Activated gamma-delta T cell treated with Interleukin-2 at 50 U/mL for 16 hours (primary cell): ENCODE results near the gene MPRIP.

Source experiments
- DNase-seq: peaks from one replicate; pipeline ENCODE4 v3.0.0-alpha.2; 2020

The MPRIP gene

DNA sequence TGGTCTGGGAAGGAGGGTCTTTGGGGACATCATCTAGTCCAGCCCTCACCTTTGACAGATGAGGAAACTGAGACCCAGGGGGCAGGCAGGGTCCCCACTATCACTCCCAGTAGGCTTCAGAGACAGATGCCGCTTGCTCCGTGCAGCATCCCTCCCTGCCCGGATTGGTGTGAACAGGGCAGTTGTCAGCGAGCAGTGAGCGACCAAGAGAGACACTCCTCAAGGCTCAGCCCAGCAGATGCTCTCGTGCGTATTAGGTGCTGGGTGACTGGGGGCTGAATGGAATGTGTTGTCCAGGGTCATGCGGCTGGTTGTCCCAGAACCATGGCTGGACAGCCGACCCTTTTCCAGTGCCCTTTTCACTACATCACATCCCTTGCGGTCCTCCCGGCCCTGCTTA, 49.0 kb downstream of the MPRIP start:
- DNase-seq = no peak

DNA sequence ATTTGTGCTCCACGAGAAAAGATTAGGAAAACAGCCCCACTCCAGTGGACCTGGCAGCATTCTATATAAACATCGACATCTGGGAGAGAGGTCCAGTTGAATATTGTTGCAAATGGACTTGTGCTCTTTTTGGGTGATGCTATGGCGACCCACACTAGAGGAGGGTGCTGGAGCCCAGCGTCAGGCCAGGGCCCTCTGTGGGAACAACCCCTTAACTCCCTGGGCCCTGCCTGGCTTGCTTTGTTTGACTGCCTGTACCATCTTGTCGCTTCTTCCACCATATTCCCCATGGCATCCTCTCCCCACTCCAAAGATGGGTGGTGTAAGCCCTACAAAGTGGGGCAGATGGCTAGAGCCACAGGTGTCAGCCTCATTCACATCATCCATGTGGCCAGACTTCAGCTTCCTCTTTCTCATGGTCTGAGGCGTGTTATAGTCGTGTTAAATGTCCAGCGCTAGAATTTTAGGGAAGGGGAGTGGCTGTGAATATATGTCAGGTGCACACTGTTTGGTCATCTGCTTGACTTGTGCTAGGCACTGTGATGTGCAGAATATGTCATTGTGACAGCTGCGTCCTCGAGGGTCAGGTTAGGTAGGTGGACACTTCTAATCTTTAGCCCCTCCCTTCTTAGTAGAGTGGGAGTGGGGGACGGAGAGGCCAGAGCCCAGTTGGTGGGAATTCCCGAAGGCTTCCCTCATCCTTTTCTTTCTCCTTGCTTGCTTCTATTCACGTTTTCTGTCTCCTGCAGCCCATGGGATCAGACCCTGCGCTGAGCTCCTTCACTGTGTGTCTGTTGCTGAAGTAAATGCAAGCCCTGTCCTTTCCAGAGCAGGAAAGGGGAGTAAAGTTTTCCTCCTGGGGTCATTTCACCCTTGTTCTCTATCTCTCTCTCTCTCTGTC, 49.8 kb downstream of the MPRIP start:
- no peak for DNase-seq

DNA sequence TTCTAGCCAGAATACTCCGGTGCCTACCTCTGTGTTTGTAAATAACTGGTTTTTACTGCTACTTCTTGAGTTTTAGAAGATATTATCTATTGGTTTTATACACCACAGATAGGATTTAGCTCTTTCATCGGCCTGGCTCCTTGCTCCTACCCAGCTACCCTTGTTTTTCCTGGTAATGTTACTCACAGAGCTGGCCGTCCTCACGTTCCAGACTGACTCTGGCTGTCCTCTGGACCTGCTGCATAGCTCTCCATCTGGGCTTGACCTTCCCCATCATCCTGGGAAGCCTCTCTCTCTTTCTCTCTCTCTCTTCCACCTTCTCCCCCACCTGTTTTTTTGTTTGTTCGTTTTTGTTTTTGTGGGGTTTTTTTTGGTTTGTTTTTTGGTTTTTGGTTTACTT, 51.5 kb downstream of the MPRIP start:
- no peak for DNase-seq

DNA sequence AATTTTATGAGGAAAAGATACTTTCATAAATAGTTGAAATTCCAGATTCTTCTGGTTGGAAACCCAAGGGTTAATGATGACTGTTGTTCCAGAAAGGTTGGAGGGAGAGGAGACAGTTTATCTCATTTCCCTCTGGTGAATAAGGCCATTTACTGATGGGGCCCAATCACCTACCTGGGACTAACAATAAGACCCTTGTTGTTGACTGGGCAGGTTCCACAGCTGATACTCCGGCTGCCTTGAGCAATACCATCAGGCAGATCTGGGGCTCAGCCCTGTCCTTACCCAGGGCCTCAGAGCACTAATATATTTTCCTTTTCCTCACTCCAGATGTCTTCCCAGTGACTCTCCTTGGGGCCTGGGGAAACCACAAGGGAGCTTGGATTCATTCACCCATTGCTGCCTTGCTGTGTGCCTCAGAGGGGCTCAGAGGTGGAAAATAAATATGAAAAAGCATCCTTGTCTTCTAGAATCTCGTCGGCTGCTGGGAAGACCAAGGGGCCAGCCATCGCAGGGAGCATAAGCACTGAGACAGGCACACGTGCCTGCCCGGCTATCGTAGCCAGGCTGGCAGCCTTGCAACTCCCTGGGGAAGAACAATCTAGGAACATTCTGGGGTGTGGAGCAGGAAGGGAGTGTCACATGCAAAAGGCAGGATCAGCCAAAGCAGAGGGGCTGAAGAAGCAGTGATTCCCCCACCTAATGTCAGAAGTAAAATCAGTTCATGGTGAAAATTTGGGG, 54.4 kb downstream of the MPRIP start:
- no peak for DNase-seq

DNA sequence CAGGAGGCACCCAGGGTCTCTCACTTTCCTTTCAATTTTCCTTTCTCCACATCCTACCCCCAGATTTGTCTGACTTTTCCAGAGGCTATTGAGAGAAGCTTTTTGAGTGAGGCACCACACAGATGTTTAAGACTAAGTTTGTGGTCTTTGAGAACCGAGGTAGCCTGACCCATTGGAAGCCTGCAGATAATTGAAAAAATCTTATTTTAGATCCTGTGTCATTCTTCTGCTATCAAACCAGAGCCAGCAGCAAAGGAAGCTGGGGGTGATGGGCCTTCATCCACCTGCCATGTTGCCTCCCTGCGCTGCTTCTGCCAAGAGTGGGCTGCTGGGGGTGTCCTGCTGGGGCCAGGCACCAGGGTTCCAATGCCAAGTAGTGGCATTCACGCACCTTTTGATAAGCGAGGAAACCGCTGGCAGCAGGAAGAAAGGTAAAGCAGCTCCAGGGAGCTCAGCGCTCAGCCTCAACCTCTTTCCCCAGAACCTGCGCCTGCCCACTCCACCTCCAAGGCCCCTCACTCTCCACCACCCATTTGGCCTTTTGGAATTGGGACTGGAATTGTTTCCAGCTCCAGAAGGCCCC, 55.6 kb downstream of the MPRIP start:
- DNase-seq = no peak

DNA sequence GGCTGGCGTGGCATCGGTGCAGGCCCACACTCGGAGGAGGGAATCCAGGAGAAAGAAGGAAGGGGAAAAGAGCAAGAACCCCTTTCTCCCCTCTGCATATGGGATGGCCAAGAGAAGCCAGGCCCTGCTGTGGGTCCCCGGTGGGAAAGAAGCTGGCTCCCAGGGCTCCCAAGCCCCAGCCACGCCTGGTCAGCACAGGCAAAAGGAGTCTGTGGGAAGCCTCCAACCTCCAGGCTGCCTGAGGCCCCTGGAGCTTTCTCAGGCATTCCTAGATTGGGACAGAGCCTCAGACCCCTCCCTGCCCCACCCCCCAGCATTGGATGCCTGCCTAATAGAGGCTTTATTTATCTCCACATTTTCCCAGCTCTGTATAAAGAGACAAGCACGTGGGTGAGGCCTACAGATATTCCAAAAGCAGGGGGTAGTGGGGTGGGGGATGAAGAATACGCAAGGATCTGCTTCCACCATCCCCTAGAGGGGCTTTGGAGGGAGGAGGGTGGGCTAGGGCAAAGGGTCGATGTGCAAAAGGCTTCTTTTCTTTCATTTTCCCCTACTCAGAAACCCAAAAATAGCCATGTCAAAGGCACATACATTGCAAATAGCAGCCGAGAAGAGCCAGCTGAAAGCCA, 56.4 kb downstream of the MPRIP start:
- DNase-seq = no peak

DNA sequence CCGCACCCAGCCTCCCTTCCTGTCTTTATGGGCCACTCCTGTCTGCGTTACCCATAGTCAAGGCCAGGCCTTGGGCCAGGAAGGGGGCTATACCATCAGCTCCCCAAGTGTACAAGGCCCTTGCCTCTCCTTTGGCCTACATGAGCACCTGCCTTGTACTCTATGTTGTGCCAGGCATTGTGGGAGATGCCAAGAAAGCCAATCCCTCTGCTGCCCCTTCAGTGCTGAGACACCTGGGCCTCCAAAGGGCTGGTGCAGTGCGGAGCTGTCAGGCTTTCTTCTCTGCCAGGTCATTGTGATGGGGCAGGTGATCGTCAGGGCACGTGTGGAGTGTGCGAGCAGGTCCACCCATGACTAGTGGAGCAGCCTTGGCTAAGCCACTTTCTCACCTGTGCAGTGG, 59.9 kb downstream of the MPRIP start:
- DNase-seq = no peak

DNA sequence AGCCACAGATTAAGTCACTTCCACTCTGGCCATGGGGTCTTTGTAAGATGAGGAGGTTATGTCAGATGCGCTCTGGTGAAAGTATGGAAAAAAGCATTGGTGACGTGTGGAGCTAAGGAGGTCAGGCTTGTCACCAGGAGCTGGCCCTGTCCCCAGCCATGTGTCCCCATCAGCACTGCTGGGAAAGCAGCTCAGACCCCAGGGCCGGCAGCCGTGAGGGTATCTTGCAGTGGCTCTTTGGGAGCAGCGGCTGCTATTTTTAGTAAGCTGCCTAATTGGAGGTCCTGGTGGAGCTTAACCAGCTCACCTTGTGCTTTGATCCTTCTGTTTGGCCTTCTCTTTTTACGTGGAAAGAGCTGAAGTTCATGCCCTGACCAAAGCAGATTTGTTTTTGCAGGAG, 60.9 kb downstream of the MPRIP start:
- DNase-seq = no peak

DNA sequence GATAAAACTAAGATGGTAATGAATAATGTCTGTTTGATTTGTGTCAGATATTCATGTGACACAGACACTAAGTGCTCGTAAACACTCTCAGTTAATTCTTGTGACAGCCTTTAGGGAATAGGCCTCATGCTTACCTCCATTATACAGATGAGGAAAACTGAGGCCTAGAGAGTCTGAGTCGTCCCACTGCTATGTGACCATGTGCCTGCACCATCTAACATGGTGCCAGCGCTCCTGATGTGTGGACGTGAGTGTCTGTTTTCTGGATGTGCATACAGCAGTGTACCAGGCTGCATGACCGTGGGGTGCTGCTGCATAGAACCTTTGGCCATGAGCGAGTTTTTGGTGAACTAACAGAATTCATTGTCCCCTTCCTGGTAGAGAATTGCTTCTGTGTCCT, 61.8 kb downstream of the MPRIP start:
- DNase-seq = no peak

DNA sequence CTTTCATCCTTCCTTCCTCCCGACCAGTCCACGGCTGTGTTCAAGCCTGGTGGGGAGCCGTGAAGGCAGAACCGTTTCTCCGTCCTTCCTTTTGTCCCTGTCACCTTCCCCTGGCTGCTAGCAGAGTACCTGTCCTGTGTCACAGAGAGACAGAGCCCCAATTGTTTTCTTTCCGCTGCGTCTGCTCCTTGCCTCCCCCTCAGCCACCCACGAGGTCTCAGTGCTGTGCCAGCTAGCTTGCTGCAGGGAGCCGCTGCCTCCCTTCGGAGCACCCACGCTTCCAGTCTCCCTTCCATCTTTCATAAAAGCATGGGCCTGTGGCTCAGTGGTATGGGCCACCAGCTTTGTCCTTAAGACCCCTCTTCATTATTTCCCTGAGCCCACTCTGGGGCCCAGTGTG, 62.2 kb downstream of the MPRIP start:
- DNase-seq = no peak

DNA sequence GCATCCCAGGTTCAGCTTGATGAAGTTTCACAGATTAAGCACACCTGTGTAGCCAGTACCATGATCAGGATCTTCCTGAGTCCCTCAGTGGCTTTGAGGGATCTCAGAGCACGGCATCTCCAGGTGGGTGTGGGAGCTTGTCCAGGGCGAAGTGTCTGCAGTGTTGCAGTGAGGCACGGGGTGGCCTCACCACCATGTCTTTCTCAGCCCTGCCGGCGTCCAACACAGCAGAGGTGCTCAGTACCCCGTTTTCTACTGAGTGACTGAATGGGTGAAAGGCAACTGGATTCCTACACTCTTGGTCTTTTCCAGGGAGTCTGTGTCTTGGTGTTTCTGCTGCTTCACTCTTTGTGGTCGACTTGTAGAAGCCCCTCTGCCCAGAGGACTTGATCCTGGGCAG, 63.7 kb downstream of the MPRIP start:
- DNase-seq = no peak

DNA sequence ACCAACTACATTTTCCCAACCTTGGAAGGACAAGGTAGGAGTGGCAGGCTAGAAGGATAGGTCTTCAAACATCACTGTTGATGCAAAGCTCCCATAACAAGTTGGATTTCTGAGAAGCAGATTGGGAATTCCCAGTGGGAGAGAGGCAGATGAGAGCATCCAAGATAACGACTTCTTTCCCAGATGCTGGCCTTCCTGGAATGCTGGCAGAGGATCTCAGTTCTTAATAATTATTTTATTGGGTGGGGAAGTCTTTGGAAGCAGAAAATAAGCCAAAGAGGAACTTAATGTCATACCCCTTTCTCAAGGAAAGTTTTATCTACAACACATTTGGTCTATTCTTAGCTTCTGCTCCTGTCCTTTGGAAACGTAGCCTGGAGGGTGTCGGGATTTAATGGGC, 64.5 kb downstream of the MPRIP start:
- no peak for DNase-seq

DNA sequence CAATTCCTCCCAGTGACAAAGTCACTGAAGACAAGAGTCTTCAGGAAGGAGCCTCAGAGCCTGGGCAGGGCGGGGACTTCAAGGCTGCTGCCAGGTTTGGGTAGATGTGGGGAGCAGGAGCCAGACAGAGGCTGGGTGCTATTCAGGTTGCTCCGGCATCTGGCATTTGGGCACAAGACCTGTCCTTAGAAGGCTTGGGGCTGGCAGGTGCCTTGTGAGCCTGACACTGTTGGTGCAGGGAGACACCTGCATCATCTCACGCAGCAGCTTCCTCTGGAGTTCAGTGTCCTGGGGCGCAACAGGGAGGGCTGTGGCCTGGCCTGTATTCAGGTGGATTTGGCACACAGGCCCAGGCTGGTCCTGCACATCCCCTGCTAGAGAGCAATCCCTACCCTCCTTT, 65.0 kb downstream of the MPRIP start:
- no peak for DNase-seq

DNA sequence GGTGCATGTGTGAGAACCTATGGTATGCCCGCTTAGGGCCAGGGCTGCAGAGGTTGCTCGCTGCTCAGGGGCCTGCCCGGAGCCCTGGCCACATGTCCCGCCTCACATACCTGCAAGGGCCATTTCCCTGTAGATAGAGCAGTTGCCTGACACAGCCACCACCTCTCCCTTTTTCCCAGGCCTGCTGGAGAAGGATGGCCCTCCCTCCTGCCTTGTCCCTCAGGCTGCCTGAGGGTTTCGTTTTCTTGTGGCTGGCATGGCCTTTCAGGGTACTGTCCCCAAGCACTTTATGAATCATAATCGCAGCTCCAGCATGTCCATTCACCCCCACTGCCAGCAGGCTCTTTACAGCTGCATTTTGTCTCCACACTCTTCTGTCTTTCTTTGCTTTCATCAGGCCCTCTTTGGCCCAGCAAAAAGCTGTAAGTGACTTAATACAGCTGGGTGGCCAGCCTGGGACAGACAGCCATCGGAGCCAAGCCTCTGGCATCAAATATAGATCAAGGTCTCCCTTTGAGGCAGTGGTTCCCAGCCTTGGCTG, 65.7 kb downstream of the MPRIP start:
- DNase-seq = no peak

DNA sequence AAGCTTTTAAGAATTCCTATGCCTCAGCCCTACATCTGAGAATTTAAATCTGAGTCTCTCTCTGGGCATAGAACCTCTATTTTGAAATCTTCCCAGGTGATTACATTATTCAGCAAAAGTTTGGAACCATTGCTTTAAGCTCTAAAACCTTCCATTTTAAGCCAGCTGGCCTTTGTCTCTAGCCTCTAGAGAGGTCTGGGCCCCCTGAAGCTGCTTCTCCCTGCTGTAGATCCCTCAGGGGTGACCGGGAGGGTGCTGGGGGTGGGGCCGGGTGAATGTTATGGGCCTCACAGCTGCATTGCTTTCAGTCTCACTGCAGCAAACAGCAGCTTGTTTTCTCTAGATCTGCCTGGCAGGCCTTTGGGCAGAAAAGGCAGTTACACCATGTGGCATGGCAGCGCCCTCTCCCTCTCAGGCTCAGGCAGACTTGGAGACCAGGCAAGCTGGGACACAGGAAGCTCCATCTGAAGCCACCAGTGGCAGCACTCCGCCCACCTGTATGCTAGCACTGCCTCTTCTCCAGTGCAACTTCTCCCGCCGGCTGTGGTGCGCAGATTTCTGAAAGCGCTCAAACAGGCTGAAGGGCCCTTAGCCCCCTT, 66.3 kb downstream of the MPRIP start:
- DNase-seq = no peak

DNA sequence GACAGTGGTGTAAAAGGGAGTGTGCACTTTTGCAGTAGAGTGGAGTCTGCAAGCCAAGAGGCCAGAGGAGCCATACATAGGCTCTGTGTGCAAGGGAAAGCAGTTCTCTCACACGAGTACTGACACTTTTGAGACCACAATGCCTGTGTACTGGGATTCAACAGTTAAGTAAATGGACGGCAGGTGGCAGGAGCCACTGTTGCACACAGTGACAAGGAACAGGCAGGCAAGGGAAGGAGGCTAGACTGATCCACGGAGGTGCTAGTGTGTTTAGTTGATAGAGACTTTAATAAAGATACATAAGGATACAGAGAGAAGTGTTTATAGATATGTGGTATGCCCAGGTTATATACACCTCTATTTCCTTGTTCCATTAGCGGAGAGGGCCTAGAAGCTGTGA, 67.0 kb downstream of the MPRIP start:
- no peak for DNase-seq

DNA sequence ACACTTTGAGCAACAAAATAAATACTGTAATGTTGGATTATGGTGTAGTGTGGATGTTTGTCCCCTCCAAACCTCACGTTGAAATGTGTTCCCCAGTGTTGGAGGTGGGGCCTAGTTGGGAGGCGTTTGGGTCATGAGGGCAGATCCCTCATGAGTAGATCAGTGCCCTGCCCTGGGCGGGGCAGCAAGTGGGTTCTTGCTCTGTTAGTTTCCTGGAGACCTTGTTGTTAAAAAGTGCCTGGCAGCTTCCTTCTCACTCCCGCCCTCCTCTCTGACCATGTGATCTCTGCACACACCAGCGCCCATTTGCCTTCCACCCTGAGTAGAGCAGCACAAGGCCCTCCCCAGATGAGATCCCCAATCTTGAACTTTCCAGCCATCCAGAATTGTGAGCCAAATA, 67.7 kb downstream of the MPRIP start:
- peak; percentile 29 for DNase-seq

DNA sequence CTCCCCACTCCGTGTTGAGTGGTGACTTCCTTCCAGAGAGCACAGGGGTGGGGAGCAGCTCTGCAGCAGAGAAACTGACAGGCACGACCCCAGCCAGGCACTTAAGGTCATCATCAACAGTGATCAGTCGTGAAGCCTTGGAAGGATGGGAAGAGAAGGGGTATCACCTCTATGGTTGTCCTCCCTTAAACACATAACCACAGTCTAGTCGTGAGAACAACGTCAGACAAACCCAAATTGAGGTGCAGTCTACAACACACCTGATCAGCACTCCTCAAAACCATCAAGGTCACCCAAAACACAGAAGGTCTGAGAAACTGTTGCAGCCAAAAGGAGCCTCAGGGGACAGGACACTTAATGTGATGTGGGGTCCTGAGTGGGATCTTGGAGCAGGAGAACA, 68.3 kb downstream of the MPRIP start:
- DNase-seq = no peak

DNA sequence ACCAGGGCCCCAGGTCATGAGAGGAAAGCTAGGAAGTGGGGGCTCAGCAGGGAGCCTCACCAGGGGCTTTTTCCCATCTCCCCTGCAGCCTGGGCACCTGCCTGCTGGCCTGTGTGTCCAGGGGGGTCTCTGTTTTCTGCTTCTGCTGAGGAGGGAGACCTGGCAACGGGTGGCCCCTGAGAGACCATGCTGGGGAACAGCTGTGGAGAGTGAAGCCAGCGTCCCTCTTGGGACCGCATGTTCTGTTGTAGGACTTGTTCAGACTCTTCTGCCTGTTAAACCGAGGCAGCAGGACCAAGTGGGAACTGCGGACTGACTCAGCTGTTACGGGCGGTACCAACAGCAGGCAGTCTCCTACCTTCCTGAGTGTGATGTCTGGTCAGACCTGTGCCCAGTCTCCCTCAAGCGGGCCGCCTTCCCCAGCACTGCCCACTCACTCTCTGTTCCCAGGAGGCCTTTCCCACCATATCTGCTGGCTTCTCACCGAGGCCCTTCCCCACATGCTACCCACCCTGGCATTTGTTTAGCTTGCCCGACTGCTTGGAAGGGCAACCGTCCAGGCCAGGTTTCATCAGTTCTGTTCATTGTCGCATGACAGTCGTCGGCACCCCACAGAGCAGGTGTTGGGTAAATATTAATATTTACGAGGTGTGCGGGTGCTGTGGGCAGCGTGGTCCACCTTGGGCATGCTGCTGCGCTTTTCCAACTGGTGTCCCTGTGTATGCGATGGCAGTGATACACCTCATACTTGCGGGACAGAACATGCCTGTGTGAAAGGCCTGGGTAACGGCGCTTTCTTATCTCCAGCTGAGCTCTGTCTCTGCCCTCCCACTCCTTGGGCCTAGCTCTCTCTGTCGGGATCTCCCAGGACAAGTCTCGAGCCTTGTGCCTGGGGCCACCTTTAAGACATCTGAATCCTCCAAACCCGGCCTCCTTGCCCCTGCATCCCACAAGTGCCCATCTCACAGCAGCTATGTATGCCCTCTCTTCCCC, 69.4 kb downstream of the MPRIP start:
- no peak for DNase-seq

DNA sequence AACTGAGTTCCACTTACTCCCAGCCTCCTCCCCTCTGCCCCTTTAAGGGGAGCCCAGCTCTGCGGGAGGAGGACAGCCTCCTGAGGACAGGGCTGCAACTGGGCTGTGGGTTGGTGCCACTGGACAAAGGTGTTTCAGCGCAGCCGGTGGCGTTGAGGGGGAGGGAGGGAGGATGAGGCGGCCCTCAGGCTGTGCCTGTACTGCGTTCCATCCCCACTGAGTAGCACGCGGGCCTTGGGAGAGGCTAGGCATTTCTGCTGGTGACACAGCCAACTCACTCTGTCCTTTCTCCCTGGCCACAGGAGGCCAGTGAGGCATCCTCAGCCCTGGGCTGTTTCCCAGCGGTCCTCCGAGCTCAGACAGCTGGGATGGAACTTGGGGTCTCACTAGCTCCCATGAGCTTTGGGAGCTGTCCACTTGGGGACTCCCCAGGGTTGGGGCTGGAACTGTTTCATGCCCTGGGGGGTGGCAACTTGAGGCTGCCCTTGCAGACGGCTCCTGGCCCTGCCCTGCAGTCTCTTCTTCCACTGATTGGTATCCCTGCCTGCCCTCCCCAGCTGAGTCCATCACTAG, 70.5 kb downstream of the MPRIP start:
- DNase-seq = no peak

DNA sequence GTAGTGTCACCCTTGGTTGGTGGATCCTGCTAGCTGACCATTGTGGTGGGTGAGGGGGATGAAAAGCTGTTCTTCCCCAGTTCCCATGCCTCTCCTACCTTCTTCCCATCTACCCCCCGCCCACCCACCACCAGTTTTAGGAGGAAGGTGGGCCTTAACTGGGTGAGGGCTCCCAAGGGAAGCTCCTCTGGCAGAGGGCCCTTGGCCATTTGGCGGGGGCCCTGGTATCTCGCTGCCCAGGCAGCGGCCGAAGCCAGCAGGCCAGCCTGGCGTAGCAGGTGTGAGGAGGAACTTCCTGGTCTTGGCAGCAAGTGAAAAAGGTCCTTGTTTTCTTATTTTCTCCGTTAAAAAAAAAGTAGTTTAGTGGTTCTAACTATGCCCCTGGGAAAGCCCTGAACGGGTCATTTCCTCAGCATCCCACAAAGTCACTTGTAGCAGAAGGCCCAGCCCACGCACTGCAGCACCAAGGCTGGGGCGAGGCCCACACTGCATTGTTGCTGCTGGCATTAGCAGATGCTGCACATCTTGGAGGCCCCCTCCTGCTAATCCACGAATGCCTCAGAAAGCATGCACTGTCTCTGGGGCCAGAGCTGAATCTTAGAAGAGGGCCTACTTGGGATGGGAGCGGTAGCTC, 72.5 kb downstream of the MPRIP start:
- DNase-seq = no peak
